ELF-1 (cell line): Measurements from ENCODE around the gene TFF1.

Experiments used
- DNase-seq: peaks from one replicate; pipeline ENCODE4 v3.0.0-alpha.2; 2016; ENCODE audit warnings: low read depth, low spot score

TFF1 gene

DNA sequence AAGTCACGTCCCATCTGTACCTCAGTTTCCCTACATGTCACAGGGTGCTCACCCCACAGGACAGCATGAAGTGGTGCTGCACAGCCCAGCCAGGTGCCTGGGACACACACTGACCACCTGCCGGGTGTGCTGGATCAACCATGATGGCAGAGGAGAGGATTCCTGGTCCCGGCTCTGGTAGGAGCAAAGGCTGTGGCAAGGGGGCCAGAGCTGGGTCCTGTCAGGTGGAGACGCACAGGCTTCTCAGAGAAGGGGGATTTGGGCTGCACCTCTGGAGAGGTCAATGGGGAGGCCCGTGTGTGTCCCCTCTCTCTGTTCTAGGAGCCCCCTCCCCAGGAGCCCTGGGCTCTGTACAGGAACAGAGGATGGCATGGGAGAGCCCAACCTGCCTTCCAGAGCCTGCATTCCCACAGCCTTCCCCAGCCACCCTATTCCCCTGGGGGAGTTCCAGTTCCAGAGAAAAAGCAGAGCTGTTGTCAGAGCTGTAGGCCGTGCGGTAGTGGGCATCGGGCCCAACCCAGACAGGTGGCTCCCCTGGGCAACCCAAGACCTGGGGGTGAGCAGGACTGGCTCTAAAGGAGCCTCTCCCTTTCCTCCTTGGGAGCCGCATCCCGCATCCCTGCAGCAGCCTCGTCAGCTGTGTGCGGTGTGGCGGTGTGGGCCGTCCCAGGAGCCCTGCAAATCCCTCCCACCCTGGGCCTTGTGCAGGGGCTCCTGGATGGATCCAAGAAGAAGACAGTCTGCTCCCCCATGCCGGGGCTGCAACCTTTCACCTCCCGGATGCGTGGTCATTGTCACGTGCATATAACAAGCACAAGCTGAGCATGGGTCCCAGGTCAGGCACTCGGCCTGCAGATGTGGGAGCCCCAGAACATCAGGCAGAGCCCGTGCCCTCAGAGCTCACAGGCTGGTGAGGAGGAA is 48.2 kb downstream of the TFF1 start:
- DNase-seq: peak; percentile 49

DNA sequence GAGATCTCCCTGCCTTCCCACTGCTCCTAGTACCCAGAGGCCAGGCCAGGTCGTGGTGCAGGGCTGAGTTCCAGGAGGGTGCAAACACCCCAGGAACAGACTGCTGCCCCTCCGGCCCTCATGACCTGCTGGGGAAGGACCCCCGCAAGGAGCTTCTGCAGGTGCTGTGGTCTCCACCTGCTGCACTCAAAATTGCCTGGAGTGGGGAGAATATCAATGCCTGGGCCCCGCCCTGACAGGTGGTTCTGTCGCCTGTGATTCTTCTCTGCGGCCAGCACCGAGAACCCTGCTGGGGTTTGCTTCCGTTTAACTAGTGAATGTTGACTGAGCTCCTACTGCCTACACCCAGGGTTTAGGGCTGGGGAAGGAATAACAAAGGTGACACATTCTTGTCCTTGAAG is 49.0 kb downstream of the TFF1 start:
- no peak for DNase-seq

DNA sequence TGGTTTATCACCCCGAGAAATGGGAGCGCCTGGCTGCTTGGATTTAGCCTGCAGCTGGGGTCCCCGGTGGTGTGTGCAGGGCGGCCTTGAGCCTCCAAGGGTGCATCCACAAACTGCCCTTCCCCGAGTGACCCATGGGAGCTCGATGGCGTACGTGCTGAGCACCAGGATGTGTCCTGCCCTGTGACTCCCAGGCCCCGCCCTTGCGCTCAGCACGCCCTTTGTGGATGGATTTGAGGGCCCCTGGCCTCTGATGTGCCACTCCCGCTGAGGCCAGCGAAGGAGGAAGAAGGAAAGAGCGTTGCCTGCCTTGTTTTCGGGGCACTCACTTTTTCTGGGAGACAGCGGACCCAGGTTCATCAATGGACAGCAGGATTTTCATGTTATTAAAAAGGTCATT is 49.4 kb downstream of the TFF1 start:
- DNase-seq: no peak

DNA sequence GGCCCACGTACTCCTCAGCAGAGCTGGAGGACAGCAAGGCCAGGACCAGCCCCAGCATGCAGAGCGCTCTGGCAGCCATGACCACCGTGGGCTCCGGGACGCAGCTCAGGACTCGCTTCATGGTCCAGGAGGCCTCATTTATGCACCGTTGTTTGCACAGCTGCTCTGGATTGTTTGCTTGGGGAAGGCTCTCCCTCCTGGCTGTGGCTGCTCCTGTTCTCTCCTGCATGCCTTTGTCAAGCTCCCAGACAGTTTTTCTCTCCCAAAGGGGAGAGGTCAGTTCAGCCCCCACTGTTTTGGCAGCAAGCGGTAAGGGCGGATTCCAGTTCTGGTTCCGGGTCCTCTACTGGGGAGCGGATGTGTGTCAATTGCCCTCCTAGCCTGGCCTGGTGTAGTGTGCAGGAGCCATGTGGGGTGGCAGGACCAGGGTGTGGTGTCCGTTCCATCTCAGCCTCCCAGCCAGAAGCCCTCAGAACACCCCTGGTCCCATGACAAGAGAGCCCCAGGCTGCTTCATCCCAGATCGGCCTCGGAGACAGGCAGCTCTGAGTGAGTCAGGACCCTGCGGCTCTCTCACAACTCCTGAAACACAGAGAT is 50.9 kb downstream of the TFF1 start, which contains the start of gene TFF3:
TSS of gene TFF3 (minus strand) at position 114 of the 596 bp plus-strand sequence. CDS start at position 79, 35 bp downstream.
- DNase-seq: peak; percentile 42

DNA sequence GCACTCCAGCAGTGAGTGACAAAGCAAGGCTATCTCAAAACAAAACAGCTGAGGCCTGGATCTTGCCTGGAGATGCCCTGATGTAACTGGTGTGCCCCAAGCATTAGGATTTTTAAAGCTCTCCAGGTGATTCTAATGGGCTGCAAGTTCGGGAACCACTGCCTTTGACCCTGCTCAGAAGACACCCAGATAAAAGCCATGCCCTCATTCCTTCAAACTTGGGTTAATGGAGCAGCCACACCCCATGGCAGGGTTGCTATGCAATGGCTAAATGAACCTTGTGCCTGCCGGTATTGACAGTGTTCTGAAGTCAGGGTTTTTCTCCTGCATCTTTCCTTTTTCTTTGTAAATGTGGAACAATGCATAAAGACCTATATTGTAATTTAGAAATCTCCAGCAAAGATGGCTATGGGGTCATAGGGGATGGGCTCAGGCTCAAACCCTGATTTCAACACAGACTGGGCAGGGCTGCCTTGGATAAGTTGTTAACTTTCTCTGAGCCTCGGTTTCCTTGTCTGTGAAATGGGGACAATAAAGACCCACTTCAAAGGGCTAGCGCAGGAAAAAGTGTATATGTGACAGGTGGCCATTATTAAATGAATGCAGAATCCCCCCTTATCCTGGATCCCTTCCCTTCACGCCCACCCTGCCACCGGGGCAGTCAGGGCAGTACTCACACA is 51.6 kb downstream of the TFF1 start:
- no peak for DNase-seq

DNA sequence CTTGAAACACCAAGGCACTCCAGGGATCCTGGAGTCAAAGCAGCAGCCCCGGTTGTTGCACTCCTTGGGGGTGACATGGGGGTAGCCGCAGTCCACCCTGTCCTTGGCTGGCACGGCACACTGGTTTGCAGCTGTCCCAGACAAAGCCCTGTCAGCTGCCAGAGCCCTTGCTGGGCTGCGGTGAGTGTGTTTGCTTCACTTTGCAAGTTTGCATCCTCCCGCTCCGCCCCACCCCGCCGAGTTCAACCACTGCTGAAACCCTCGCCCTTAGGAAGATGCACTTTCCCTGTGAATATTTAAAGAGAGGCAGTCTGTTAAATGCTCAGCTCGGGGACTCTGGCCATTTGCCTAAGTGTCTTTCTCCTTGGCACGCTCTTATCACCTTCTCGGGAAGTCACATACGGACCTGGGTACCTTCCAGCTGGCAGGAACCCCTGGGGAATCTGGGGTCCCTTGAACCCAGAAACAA is 52.8 kb downstream of the TFF1 start:
- peak; percentile 64 for DNase-seq

DNA sequence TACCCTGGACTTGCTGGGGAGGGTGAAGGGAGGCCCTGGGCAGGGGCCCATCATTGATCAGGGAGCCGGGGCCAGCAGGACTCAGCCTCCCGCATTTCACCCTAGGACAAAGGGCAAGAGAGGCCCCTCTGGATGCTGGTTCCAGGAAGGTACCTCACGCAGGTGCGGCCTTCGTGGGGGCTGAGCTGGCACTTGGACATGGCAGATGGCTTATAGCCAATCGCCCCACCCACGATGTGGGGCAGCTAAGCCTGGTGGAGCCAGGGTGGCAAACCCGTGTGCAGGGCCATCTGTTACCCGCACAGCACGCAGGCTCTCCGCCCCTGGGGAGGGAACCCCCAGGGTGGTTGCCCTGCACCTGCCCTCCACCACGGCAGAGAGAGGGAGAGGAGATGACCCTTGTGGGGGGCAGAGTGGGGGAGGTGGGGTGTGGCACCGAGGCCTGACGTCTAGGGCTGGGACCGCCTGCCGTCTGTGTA is 53.7 kb downstream of the TFF1 start:
- DNase-seq: no peak
